ENCODE measurements around the gene FMN2.
A peak's percentile ranks its signal among the peaks of the same experiment; 100 is the strongest.

The FMN2 gene

DNA sequence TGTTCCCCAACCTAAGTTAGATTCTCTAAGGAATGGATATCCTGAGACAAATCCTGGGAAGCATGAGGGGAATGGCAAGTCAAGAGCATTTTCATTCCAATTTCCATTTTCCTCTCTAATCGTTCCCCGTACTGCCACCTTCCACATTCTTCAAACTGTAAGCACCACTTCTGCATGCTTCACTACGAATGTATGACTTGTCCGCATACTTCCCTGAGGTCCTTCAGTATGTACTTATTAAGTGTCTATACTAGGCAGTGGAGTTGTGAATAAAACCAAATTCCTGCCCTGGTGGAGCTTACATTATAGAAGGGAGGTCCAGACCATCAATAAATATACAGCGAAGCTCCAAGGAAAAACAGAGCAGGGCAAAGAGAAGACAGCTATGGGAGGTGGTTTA lies 365.5 kb downstream of the FMN2 start:
- DNase-seq, result no peak

DNA sequence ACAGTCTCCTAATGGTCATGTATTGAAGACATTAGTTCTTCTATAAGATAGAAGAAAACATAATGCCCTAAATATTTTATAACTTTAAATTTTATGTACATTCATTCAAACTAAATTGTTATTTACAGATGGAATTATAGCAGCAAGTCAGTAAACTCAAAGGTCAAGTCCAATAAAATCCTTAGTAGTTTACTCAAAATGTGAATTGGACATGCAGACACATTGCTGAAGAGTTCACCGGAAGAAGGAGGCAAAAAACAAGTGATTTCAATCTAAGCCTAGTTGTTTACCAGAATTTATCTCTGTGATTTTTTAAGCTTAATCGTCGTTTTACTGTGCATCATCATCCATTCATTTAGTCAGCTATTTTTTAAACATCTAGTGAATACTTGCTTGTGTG lies 370.6 kb downstream of the FMN2 start:
- DNase-seq, result no peak

DNA sequence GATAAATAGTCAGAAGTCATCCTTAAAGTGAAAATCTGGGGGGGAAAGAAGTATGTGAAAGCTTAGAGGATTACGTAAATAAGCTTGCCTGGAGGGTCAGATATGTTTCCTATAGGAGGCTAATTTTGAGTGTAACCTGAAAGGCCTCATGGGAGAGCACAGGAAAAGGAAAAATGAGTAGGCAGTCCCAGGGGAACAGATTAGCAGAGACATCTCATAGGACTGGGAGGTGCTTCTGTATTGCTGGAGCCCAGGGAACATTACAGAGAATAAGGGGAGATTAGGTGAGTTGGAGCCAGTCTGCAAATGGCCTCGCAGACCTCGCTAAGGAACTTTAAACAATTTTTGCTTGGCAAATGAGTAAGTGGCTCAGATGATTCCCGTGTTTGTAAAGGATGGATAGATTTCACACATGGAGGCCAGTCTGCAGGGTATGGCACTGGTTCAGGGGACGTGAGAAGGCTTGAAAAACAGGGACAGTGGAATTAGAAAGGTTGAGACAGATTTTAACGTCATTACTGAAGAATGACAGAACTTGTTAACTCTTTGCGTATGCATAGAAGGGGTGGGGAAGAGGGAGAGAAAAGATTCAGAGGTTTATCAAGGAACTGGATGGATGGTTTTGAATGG lies 371.2 kb downstream of the FMN2 start:
- no peak for DNase-seq

DNA sequence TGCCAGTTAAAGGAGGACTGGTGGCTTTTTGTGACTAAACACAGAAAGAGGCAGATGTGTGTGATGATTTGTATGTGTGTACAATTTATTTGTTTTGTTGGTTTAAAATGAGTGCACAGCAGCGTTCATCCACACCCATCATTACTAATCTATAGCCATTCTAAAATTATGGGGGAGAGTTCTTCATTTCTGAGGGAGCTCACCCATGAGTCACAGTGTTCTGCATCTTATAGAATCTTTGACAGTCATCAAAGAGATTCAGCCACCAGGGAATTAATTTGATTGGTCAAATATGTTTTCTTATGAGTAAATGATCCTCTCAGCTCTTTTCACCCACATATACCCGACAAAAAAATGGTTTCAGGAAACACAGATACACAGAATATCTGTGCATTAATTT lies 372.4 kb downstream of the FMN2 start:
- DNase-seq, result no peak

DNA sequence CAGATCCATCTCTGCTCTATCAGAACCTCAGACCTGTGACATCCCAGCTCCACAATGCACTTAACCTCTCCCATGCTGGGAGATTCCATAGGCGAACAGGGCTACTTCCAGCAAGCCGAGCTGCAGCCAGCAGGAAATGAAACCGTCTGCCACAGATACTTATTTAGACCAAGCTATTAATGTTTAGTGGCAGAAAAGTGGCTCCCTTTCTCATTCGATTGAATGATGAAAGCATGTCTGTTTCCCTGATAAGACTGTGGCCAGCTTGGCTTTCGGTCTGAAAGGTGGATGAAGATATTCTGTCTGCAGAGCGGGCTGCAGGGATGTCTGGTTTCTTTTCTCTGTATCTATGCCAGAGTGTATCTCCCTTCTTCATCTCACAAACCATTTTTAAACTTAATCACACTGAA lies 373.9 kb downstream of the FMN2 start:
- no peak for DNase-seq

DNA sequence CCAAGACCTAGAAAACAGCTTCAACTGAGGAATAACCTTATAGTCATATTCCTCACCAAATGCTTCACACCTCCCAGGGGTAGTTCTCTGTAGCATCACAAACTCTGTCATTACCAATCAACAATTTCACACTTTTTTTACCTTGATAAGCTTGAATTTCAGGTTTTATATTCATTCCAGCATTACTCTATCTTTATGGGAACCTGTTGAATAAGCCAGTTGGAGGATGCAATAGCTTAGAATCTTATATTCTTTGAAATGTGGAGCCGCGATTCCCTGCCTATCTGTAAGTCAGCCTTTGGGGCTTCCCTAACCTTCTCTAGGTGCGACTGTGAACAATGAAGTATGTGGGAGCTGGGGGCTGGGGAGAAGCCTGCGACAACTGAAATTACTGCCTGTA lies 374.8 kb downstream of the FMN2 start:
- no peak for DNase-seq

DNA sequence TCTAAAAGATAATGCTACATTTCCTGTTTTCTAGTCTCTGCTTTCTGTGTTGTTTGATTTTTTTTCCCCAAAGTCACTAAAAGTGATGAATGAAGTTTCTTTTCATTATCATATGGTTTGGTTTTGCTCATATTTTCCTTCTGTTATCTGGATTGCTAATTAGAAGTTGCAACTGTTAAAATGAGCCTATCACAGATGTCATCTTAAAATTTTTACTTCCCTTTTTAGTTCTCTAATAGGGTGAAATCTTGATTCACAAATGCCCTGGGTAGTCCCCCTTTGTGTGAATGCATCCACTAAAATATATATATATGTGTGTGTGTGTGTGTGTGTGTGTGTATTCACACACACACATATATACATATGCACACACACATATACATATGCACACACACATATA lies 376.2 kb downstream of the FMN2 start:
- DNase-seq, result no peak

- no peak for DNase-seq
Measured at GRCh38 chr1:240468656-240469055, 377.0 kb downstream of the FMN2 start.

- DNase-seq, result no peak
Measured at GRCh38 chr1:240474133-240474614, 382.5 kb downstream of the FMN2 start.

DNA sequence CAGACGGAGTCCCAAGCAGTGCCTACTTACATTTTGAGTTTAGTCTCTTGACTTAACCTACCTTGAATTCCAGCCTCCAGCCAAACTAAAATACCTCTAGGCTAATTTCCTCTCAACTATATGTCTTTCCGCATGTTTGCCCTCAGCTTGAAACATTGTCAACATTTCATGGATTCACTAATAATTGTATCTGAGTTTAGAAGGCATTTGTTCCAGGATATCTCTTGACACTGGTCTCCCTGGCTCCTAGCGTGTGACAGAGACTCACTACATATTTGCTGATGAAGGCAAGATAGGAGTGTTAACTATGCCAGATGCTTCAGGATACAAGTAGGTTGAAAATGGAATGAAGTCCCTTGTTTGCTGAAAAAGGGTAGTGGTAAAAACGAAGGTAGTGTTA lies 384.1 kb downstream of the FMN2 start:
- DNase-seq, result no peak

- DNase-seq, result no peak
Measured at GRCh38 chr1:240478536-240478935, 386.9 kb downstream of the FMN2 start.

DNA sequence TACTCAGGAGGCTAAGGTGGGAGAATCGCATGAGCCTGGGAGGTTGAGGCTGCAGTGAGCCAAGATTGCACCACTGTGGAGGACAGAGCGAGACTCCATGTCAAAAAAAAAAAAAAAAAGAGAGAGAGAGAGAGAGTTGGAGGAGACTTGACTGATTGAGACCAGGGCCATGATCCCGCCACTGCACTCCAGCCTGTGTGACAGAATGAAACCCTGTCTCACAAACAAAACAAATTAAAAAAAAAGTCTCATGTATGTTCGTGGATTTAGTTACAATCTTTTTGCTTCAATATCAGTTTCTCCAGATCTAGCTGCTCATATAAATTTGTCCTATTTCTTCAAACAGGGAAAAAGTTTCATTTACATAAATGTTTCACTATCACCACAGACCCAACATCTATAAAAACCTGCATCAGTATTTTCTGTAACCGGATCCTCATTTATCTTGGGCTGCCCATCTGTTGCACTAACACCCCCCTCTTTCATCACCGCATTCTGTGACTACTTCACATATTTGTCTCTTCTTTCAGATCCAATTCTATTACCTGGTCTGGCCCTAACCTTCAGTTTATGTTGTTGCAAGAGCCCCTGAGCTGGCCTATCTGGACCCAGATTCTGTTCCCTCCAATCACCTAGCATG lies 393.2 kb downstream of the FMN2 start:
- DNase-seq, result no peak

- no peak for DNase-seq
Measured at GRCh38 chr1:240486611-240487010, 394.9 kb downstream of the FMN2 start.

- no peak for DNase-seq
Measured at GRCh38 chr1:240487493-240487892, 395.8 kb downstream of the FMN2 start.

GRCh38 chr1:240491156-240491555 lies 399.5 kb downstream of the FMN2 start:
- no peak for DNase-seq

DNA sequence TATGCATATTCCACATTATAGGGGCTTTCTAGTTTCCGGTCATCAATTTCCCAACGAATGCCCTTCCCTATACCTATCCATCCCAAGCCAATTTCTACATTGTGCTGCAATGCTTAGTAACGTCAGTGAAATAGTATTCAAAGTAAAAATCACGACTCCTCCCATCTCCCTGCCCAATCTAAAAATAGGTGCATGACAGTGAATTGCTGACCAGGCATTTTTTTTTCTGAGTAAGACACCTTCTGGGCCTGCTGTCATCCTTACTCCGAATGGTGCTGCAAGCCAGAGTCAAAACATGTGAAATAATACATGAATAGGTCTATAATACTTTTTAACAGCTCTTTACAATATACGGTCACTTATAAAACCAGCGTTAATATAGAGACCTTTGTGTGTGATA lies 400.1 kb downstream of the FMN2 start:
- no peak for DNase-seq

DNA sequence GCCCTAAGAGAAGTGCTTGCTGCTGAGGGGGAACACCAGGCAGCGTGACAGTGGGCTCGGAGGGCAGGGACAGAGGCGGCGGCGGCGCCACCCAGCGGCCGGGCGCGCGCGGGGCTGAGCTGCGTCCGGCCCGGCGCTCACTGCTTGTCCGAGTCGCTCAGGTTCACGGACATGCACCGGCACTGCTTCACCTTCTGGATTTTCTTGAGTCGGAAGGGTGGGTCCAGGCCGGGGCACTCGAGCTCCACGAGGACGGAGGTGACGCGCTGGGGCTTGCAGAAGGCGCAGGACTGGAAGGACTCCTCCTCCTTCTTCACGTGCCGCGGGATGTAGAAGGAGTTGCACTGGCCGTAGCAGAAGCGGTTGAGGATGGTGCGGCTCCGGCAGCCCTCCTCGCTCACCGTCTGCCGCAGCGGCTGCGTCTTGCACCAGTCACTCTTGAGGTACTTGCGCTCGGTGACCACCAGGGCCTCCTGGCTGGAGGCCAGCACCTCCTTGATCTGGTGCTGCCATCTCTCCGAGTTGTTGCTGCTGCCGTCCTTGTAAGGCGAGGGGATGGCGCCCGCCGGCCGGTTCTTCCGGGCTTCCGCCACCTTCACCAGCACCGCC lies 401.3 kb downstream of the FMN2 start:
- DNase-seq, result peak; percentile 15

DNA sequence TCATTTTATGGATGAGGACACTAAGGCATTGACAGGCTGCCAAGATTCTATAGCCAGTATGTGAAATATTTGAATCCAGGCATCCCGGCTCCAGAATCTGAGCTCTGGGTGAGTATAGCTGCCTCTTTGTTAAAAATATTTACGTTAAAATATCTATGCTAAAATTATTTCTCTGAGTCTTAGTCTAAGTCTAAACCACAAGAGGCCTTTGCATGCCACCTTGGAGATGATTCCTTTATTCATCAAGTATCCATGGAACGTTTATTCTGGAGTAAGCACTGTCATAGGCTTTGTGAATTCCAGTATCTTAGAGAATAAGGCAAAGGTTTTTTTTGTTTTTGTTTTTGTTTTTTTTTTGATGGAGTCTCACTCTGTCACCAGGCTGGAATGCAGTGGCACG lies 403.9 kb downstream of the FMN2 start:
- no peak for DNase-seq

- DNase-seq, result no peak
Measured at GRCh38 chr1:240496356-240496755, 404.7 kb downstream of the FMN2 start.

- no peak for DNase-seq
Measured at GRCh38 chr1:240496941-240497340, 405.3 kb downstream of the FMN2 start.

- DNase-seq, result no peak
Measured at GRCh38 chr1:240497908-240498307, 406.2 kb downstream of the FMN2 start.

DNA sequence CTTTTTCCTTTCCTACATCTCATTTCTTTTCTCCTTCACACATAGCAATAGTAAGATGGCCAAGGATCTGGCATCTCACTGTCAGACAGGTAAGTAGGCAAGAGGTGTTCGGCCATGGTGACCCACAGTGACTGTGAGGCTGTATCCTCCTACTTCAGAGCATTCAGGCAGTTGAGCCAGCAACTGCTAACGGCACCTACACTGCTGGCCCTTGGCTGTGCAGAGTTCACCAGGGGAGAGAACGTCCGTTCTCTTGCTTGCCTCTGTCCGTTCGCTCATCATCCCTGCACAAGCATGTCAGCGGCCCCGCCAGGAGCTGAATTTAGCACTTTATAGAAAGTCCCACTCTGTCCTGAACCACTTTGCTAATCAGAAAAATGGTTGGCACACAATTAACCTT lies 406.7 kb downstream of the FMN2 start:
- no peak for DNase-seq

- DNase-seq, result no peak
Measured at GRCh38 chr1:240499012-240499411, 407.3 kb downstream of the FMN2 start.

GRCh38 chr1:240500647-240501046 lies 409.0 kb downstream of the FMN2 start:
- DNase-seq, result no peak

- no peak for DNase-seq
Measured at GRCh38 chr1:240501115-240501514, 409.4 kb downstream of the FMN2 start.
